IPS-15b (cell line): Measurements from ENCODE around the gene FAN1.

Experiments used
- H3K27me3 ChIP-seq: one replicate; pipeline ENCODE4 v1.6.1; 2013; ENCODE audit warnings: low read length; ENCODE audit not compliant: control insufficient read depth, insufficient read depth
- H3K36me3 ChIP-seq: one replicate; pipeline ENCODE4 v1.6.1; 2013; ENCODE audit warnings: low read length; ENCODE audit not compliant: control insufficient read depth, insufficient read depth
- H3K4me1 ChIP-seq: one replicate; pipeline ENCODE4 v1.6.1; 2013; ENCODE audit warnings: mild to moderate bottlenecking, low read length; ENCODE audit not compliant: control insufficient read depth, insufficient read depth
- H3K4me3 ChIP-seq: one replicate; pipeline ENCODE4 v1.5.1; 2013; ENCODE audit warnings: low read depth, low read length
- H3K9ac ChIP-seq: one replicate; pipeline ENCODE4 v1.6.1; 2013; ENCODE audit warnings: low read depth, mild to moderate bottlenecking, low read length
- H3K9me3 ChIP-seq: one replicate; pipeline ENCODE4 v1.6.1; 2013; ENCODE audit warnings: mild to moderate bottlenecking, low read length; ENCODE audit not compliant: control insufficient read depth, insufficient read depth

The FAN1 gene

GRCh38 chr15:30962659-30963058 lies 58.9 kb downstream of the FAN1 start:
- Histone ChIP-seq H3K27me3 (no peaks in the 10 kb centered on the region), H3K4me1 (no peaks in the 10 kb centered on the region), H3K36me3 (peaks cover 3% of the 10 kb centered on the region), H3K4me3 (no peak overlapping the region), H3K9me3 (no peaks in the 10 kb centered on the region), H3K9ac (no peak overlapping the region)

- Histone ChIP-seq H3K4me1 (no peaks in the 10 kb centered on the region), H3K27me3 (no peaks in the 10 kb centered on the region), H3K36me3 (peaks cover 3% of the 10 kb centered on the region), H3K9ac (no peak overlapping the region), H3K9me3 (no peaks in the 10 kb centered on the region), H3K4me3 (no peak overlapping the region)
Measured at GRCh38 chr15:30963681-30964080, 60.0 kb downstream of the FAN1 start.

- Histone ChIP-seq H3K4me1 (no peaks in the 10 kb centered on the region), H3K27me3 (no peaks in the 10 kb centered on the region), H3K36me3 (no peaks in the 10 kb centered on the region), H3K9ac (no peak overlapping the region), H3K9me3 (no peaks in the 10 kb centered on the region), H3K4me3 (no peak overlapping the region)
Measured at GRCh38 chr15:30969724-30970123, 66.0 kb downstream of the FAN1 start.

- no peaks in the 10 kb centered on the region for H3K36me3 ChIP-seq
- no peak overlapping the region for H3K9ac ChIP-seq
- H3K9me3 ChIP-seq = no peaks in the 10 kb centered on the region
- H3K4me1 ChIP-seq = no peaks in the 10 kb centered on the region
- H3K27me3 ChIP-seq = no peaks in the 10 kb centered on the region
- no peak overlapping the region for H3K4me3 ChIP-seq
Measured at GRCh38 chr15:30973379-30973778, 69.7 kb downstream of the FAN1 start.

DNA sequence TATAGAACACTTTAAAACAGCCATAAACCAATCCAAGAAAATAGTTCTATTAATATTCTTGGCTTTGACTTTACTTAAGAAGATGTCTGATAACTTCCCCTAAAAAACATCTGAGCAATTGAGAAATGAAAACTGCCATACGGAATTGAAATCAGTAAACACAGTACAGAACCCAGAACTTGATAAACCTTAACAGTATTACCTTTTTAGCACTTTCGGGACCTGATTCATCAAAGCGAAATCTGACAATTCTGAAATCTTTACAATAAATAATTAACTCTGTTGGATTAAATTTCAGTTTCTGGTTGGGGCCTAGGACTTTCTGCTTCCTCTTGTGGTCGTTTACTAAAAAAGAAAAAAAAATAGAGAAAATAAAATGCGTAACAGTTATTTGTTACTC lies 70.4 kb downstream of the FAN1 start:
- H3K36me3 ChIP-seq = no peaks in the 10 kb centered on the region
- H3K4me3 ChIP-seq = no peak overlapping the region

DNA sequence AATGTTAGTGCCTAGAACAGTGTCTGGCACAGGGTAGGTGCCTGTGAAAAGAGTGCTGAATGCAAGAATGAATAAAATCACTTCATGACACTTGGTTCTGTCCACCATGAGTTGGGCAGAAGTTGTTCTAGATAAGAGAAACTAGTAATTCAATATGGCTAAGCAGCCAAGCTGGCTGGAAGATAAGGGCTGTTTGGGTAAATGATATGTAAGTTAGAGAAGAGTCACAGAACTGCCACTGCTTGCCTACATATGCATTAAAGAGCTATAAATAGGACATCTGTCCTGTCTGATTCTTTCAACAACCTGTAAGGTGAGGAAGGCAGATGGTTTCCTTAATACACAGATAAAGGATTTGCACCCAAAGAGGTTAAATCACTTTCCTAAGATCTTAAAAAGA lies 74.6 kb downstream of the FAN1 start:
- Histone ChIP-seq H3K27me3 (no peaks in the 10 kb centered on the region), H3K9ac (no peak overlapping the region), H3K9me3 (no peaks in the 10 kb centered on the region), H3K36me3 (no peaks in the 10 kb centered on the region), H3K4me3 (no peak overlapping the region), H3K4me1 (no peaks in the 10 kb centered on the region)

More for the DNA sequence above, 70.4 kb downstream of the FAN1 start:
- no peaks in the 10 kb centered on the region for H3K4me1 ChIP-seq
- no peaks in the 10 kb centered on the region for H3K9me3 ChIP-seq
- H3K9ac ChIP-seq = no peak overlapping the region
- H3K27me3 ChIP-seq = no peaks in the 10 kb centered on the region

GRCh38 chr15:30979457-30979856 lies 75.7 kb downstream of the FAN1 start:
- no peak overlapping the region for H3K9ac ChIP-seq
- H3K36me3 ChIP-seq = no peaks in the 10 kb centered on the region
- no peaks in the 10 kb centered on the region for H3K9me3 ChIP-seq
- H3K4me1 ChIP-seq = no peaks in the 10 kb centered on the region
- no peaks in the 10 kb centered on the region for H3K27me3 ChIP-seq
- no peak overlapping the region for H3K4me3 ChIP-seq

GRCh38 chr15:30984118-30984517 lies 80.4 kb downstream of the FAN1 start:
- Histone ChIP-seq H3K36me3 (no peaks in the 10 kb centered on the region), H3K4me1 (no peaks in the 10 kb centered on the region), H3K27me3 (no peaks in the 10 kb centered on the region), H3K4me3 (no peak overlapping the region), H3K9ac (no peak overlapping the region), H3K9me3 (no peaks in the 10 kb centered on the region)

- H3K9ac ChIP-seq = no peak overlapping the region
- H3K9me3 ChIP-seq = no peaks in the 10 kb centered on the region
- H3K27me3 ChIP-seq = no peaks in the 10 kb centered on the region
- no peak overlapping the region for H3K4me3 ChIP-seq
- H3K36me3 ChIP-seq = no peaks in the 10 kb centered on the region
- no peaks in the 10 kb centered on the region for H3K4me1 ChIP-seq
Measured at GRCh38 chr15:30984542-30984941, 80.8 kb downstream of the FAN1 start.

GRCh38 chr15:30985081-30985531 lies 81.4 kb downstream of the FAN1 start:
- Histone ChIP-seq H3K36me3 (no peaks in the 10 kb centered on the region), H3K4me1 (peaks cover 3% of the 10 kb centered on the region), H3K4me3 (no peak overlapping the region), H3K9me3 (no peaks in the 10 kb centered on the region), H3K9ac (no peak overlapping the region), H3K27me3 (no peaks in the 10 kb centered on the region)

GRCh38 chr15:30990036-30990435 lies 86.3 kb downstream of the FAN1 start:
- no peaks in the 10 kb centered on the region for H3K9me3 ChIP-seq
- H3K27me3 ChIP-seq = no peaks in the 10 kb centered on the region
- H3K9ac ChIP-seq = no peak overlapping the region
- H3K4me3 ChIP-seq = peak overlapping the region; percentile 92
- H3K4me1 ChIP-seq = peaks cover 7% of the 10 kb centered on the region
- H3K36me3 ChIP-seq = no peaks in the 10 kb centered on the region

- Histone ChIP-seq H3K9me3 (no peaks in the 10 kb centered on the region), H3K9ac (peak overlapping the region; percentile 87), H3K36me3 (no peaks in the 10 kb centered on the region), H3K27me3 (no peaks in the 10 kb centered on the region), H3K4me3 (peak overlapping the region; percentile 92), H3K4me1 (peaks cover 7% of the 10 kb centered on the region)
Measured at GRCh38 chr15:30990446-30991254, 86.9 kb downstream of the FAN1 start.
